Panc1 (cell line): Measurements from ENCODE around the gene ACTL7A.

Source experiments
- POLR2AphosphoS5 ChIP-seq: IDR thresholded peaks from 2 replicates; pipeline ENCODE4 v1.6.1; 2012; ENCODE audit warnings: mild to moderate bottlenecking, low read depth, low read length, moderate library complexity
- SIN3A ChIP-seq: IDR thresholded peaks from 2 replicates; pipeline ENCODE4 v1.6.1; 2012; ENCODE audit warnings: low read depth, mild to moderate bottlenecking, low read length, moderate library complexity, borderline replicate concordance; ENCODE audit not compliant: insufficient read depth
- TF ChIP-seq, protein P1 (sequence below): fragments of 450-650 bp; IDR thresholded peaks from 2 replicates; pipeline ENCODE4 v1.5.1; 2017; ENCODE audit warnings: mild to moderate bottlenecking

- TF ChIP-seq, protein P1, sequence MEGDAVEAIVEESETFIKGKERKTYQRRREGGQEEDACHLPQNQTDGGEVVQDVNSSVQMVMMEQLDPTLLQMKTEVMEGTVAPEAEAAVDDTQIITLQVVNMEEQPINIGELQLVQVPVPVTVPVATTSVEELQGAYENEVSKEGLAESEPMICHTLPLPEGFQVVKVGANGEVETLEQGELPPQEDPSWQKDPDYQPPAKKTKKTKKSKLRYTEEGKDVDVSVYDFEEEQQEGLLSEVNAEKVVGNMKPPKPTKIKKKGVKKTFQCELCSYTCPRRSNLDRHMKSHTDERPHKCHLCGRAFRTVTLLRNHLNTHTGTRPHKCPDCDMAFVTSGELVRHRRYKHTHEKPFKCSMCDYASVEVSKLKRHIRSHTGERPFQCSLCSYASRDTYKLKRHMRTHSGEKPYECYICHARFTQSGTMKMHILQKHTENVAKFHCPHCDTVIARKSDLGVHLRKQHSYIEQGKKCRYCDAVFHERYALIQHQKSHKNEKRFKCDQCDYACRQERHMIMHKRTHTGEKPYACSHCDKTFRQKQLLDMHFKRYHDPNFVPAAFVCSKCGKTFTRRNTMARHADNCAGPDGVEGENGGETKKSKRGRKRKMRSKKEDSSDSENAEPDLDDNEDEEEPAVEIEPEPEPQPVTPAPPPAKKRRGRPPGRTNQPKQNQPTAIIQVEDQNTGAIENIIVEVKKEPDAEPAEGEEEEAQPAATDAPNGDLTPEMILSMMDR, result no peak
- no peak for TF ChIP-seq SIN3A
- no peak for TF ChIP-seq POLR2AphosphoS5
Measured at GRCh38 chr9:108903420-108904103, 41.5 kb downstream of the ACTL7A start.
